Renal pelvis (tissue), 12 donors: Measurements from ENCODE around the gene HEATR1. TPM values are rescaled to one million over a fixed set of nuclear protein-coding genes. Genes with fewer than 3 reads are reported as not detected.
"Not testable (repeated sequence)": the region's sequence is repeated elsewhere in the genome, so short reads cannot be mapped to it uniquely, and the experiment has no call there.

Source experiments
- DNase-seq: peaks from one replicate; pipeline ENCODE4 v3.0.0-alpha.2; 2013
- long read RNA-seq, 16 experiments: transcript quantifications; one replicate each; lab custom pipeline, GENCODE V29; 2026
- polyA plus RNA-seq, 3 donors: library from polyadenylated mRNA; unstranded; fragments of 120-200 nt; gene quantifications; one replicate each; pipeline ENCODE4 v1.2.1, GENCODE V29; 2013; ENCODE audit not compliant: insufficient read length in 3 of 3

HEATR1 gene
- polyA plus RNA-seq: 10 to 100 TPM; 24.7 to 35.2 (median 34.5) TPM
- long read RNA-seq, donor 1: 0 reads
- long read RNA-seq, donor 2: 0 reads
- long read RNA-seq, donor 3: 0 reads
- long read RNA-seq, donor 4, full-length matches to known transcripts: 1 of 1 reads
- long read RNA-seq, donor 4, partial matches to known transcripts: 0 of 1 reads
- long read RNA-seq, donor 4, other reads (novel, unspliced or antisense): 0 of 1 reads
- long read RNA-seq, donor 5: 0 reads
- long read RNA-seq, donor 6, full-length matches to known transcripts: 1 of 1 reads
- long read RNA-seq, donor 6, partial matches to known transcripts: 0 of 1 reads
- long read RNA-seq, donor 6, other reads (novel, unspliced or antisense): 0 of 1 reads
- long read RNA-seq, donor 7, partial matches to known transcripts: 23 of 23 reads
- long read RNA-seq, donor 7, other reads (novel, unspliced or antisense): 0 of 23 reads
- long read RNA-seq, donor 8: 0 reads
- long read RNA-seq, donor 9: 0 reads
- long read RNA-seq, donor 10, partial matches to known transcripts: 7 of 8 reads
- long read RNA-seq, donor 10, other reads (novel, unspliced or antisense): 0 of 8 reads
- long read RNA-seq, donor 11: 0 reads
- long read RNA-seq, donor 12, full-length matches to known transcripts: 2 of 9 reads
- long read RNA-seq, donor 12, partial matches to known transcripts: 7 of 9 reads
- long read RNA-seq, donor 12, other reads (novel, unspliced or antisense): 0 of 9 reads
- long read RNA-seq, donor 13, partial matches to known transcripts: 11 of 11 reads
- long read RNA-seq, donor 13, other reads (novel, unspliced or antisense): 0 of 11 reads
- long read RNA-seq, donor 14: 0 reads
- long read RNA-seq, donor 15, partial matches to known transcripts: 7 of 7 reads
- long read RNA-seq, donor 15, other reads (novel, unspliced or antisense): 0 of 7 reads
- long read RNA-seq, donor 16, partial matches to known transcripts: 6 of 6 reads
- long read RNA-seq, donor 16, other reads (novel, unspliced or antisense): 0 of 6 reads

- peak; percentile 95 for DNase-seq
These were observed at the start of gene HEATR1 for GRCh38 chr1:236603991-236604904. Gene HEATR1 (minus strand): TSS chr1:236604516. CDS start chr1:236604095, 421 bp downstream.

- no peak for DNase-seq
These were observed 40.8 kb upstream of the HEATR1 start for GRCh38 chr1:236645016-236645680.

GRCh38 chr1:236642763-236643162 is 38.4 kb upstream of the HEATR1 start:
- DNase-seq: no peak

- DNase-seq: no peak
These were observed 35.4 kb upstream of the HEATR1 start for GRCh38 chr1:236639686-236640085.

GRCh38 chr1:236638945-236639344 is 34.6 kb upstream of the HEATR1 start:
- no peak for DNase-seq

GRCh38 chr1:236636017-236636416 is 31.7 kb upstream of the HEATR1 start:
- DNase-seq: no peak

GRCh38 chr1:236627727-236628408 is 23.6 kb upstream of the HEATR1 start:
- no peak for DNase-seq

- no peak for DNase-seq
These were observed 19.3 kb upstream of the HEATR1 start for GRCh38 chr1:236623371-236624166.

- DNase-seq: no peak
These were observed 18.1 kb upstream of the HEATR1 start for GRCh38 chr1:236622407-236622806.

GRCh38 chr1:236619398-236619797 is 15.1 kb upstream of the HEATR1 start:
- no peak for DNase-seq

GRCh38 chr1:236618507-236618906 is 14.2 kb upstream of the HEATR1 start:
- no peak for DNase-seq

GRCh38 chr1:236615399-236616148 is 11.3 kb upstream of the HEATR1 start:
- no peak for DNase-seq

- DNase-seq: no peak
These were observed 8.0 kb upstream of the HEATR1 start for GRCh38 chr1:236612349-236612748.

- peak; percentile 38 for DNase-seq
These were observed 4.8 kb upstream of the HEATR1 start for GRCh38 chr1:236608930-236609726.

- DNase-seq: not testable (repeated sequence)
These were observed 3.3 kb upstream of the HEATR1 start for GRCh38 chr1:236607597-236607996.

GRCh38 chr1:236604905-236605806 is 840 bp upstream of the HEATR1 start:
- DNase-seq: no peak

- no peak for DNase-seq
These were observed 2.1 kb downstream of the HEATR1 start for GRCh38 chr1:236602171-236602570.
